Stimulated activated CD8-positive, alpha-beta memory T cell treated with anti-CD3 and anti-CD28 coated beads, Interleukin-12 subunit alpha, Interleukin-12 subunit beta, amount 100 ng/mL, for 24 hours (primary cell): ENCODE results near the gene CYP24A1.

ENCODE experiments used
- DNase-seq: peaks from one replicate; pipeline ENCODE4 v3.0.0-alpha.2; 2020; ENCODE audit errors: extremely low read depth

Gene CYP24A1

GRCh38 chr20:54156981-54157835 lies 16.6 kb downstream of the CYP24A1 start:
- no peak for DNase-seq

- DNase-seq, result no peak
Measured at GRCh38 chr20:54156522-54156921, 17.3 kb downstream of the CYP24A1 start.

DNA sequence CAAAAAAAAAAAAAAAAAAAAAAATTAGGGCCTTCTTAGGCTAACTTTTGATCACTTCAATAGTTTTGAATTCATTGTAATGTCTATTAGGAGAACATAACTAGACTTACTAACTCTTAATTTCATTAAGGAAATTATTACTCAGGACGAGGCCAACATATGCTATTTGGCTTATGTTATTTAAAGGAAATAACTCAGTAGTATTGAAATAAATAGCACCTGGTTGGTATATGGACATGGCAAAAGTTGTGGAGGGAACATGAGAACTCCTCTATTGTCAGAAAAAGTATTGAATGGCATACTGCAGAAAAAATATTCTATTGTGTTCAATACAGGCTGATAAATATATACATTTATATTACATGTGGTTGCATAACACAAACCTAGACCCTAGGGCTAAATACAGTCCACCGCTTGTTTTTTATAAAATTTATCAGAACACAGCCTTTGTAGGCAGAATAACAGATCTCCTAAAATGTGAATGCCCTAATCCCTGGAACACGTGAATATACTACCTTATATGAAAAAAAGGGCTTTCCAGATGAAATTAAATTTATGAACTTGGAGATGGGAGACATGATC lies 18.0 kb downstream of the CYP24A1 start:
- no peak for DNase-seq

GRCh38 chr20:54154439-54154838 lies 19.3 kb downstream of the CYP24A1 start:
- DNase-seq, result no peak

DNA sequence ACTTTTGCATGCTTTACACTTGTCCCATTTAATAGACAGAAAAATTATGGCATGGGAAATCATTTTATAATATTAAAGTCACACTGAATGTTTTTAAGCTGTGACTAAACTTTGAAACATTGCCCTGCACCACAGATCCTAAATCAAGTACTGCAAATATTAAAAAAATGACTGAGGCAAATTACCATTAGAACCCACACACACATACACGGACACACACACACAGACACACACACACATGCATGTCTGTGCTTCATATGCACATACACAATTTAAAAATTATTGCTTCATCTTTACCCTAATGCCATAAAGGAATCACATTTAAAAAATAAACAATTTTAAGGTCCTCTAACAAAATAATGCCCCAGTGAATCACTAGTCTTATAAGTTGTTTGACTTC lies 19.9 kb downstream of the CYP24A1 start:
- DNase-seq, result no peak

DNA sequence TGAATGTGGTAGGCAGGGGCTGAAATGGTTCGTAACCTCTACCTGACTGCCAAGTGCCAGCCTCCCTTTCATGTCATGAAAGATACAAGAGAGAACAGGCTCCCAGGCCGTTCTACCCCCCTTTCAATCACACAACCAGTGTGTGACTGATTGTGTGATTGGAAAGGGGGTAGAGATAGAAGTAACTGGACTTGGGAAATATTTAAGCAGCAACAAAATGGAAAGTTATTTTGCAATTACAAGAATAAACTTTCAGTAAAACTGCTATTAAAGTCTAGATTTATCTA lies 20.8 kb downstream of the CYP24A1 start:
- DNase-seq, result no peak

- DNase-seq, result no peak
Measured at GRCh38 chr20:54152227-54153040, 21.4 kb downstream of the CYP24A1 start.

DNA sequence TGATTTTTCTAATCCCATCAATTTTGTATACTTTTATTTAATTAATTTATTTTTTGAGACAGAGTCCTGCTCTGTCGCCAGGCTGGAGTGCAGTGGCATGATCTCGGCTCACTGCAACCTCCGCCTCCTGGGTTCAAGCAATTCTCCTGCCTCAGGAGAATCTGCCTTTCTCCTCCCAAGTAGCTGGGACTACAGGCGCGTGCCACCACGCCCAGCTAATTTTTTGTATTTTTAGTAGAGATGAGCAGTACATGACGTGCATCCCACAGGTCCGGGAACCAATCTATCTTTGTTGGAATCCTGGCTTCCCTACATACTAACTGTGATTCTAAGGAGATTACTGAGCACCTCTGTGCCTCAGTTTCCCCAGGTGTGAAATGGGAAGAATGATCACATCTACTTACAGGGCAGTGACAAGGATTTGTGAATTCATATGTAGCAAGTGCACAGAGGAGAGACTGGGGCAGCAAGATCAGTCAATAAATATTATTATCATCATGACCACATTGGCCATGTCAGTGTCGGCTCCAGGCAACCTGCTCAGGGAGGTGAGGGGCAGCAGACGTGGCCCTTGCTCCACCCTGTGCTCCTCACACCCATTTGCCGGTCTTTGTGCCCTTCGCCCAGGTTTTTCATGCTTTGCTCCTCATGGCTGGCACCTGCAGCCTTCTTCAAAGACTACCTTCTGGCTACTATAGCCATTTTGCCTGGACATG lies 22.1 kb downstream of the CYP24A1 start:
- DNase-seq, result no peak

GRCh38 chr20:54151075-54151439 lies 22.7 kb downstream of the CYP24A1 start:
- DNase-seq, result no peak

GRCh38 chr20:54149765-54150264 lies 24.0 kb downstream of the CYP24A1 start:
- DNase-seq, result no peak

DNA sequence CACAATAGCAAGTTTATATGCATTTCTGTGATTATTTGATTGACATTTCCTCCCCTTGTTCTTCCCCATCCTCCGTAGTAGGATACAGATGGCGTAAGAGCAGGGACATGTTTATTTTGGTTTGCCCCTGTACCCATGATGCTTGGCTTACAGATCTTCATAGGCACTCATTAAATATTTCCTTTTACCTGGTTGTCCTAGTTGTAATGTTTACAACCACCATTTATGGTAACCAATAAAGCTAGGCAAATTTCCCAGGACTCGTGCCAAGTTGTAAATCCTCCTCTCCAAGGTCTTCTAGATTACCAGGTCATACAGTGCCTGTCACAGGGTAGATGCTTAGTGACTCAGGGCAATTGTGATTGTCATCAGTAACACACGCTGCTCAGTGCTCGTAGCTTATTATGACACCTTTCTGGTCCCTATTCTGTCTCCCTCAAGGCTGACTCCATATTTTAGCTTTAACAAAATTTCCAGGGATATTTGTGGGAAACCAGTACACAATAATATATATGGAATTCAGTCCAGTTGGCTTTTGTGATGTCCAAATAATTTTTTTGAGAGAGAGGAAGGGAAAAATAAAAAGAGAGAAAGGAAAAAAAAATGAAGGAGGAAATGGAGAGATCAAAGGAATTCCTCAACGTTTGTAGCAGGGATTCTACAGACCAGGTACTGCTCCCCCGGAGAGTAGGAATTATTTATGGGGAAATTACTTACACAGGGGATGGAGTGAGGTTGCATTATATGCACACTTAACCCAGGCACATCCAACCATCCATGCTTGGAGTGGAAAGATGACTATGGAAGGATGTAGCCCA lies 24.6 kb downstream of the CYP24A1 start:
- no peak for DNase-seq

DNA sequence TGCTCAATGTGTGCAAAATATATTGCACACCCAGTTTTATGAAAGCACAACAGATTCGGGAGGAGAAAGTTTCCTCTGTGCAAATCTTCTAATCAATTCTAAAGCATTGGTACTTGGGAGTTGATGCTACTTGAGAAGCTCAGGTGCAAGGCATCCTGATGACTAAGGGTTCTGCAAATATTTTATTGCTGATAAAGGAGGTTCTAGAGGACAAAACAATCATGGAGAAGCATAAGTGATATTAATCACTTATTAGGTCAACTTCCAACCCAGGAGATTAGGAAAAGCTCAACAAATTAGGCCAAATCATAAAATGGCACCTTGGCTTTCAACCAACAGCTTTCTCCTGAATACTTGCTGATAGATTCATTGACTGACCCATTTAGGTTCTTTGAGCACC lies 27.1 kb downstream of the CYP24A1 start:
- no peak for DNase-seq

GRCh38 chr20:54144847-54145414 lies 28.9 kb downstream of the CYP24A1 start:
- no peak for DNase-seq

GRCh38 chr20:54140927-54141566 lies 32.7 kb downstream of the CYP24A1 start:
- no peak for DNase-seq

- DNase-seq, result no peak
Measured at GRCh38 chr20:54140486-54140885, 33.3 kb downstream of the CYP24A1 start.

DNA sequence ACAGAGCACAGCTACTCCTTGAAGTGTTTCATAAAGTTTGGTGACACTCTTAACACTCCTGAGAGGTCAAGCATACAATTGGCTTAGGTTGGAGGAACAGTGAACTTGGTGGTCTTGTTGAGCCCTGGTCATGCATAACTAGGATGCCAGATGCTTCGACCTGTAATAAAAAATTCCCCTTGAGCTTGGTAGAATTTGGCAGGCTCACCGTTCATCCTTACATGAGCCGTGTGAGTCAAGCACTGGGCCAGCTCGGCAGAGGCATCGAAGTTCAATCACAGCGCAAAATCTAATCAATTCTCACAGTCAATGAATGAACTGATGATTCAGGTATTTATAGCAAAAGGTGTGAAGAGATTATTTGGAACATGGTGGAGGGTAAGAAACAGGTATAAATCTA lies 33.7 kb downstream of the CYP24A1 start:
- DNase-seq, result no peak

DNA sequence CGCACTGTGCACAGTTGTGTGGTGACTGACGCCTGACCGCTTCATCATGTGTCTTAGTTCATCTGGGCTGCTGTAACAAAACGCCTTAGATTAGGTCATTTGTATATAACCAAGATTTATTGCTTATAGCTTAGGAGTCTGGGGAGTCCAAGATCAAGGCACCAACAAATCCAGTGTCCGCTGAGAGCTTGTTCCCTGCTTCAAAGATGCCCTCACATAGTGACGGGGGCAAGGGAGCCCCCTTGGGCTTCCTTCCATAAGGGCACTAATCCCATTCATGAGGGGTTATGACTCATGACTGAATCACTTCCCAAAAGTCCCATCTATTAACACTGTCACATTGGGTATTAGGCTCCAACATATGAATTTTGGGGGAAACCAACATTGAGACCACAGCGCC lies 34.6 kb downstream of the CYP24A1 start:
- no peak for DNase-seq

DNA sequence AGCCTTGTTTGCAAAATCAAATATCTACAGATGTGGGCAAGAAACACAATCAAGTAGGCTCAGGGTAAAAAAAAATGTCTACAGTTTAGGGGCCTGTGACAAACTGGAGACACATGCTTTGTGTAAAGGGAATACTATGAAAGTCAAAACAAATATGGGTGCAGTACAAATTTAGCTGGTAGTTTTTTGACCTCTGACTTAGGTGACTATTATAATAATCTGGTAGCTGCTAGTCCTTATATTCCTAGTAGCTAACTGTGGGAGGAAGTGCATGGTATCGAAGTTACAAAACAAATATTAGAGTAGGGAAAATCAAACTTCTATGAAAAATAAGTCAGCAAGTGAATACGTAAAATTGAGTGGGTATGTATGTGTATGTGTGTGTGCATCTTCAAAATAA lies 35.4 kb downstream of the CYP24A1 start:
- DNase-seq, result no peak

- no peak for DNase-seq
Measured at GRCh38 chr20:54137115-54137514, 36.7 kb downstream of the CYP24A1 start.

DNA sequence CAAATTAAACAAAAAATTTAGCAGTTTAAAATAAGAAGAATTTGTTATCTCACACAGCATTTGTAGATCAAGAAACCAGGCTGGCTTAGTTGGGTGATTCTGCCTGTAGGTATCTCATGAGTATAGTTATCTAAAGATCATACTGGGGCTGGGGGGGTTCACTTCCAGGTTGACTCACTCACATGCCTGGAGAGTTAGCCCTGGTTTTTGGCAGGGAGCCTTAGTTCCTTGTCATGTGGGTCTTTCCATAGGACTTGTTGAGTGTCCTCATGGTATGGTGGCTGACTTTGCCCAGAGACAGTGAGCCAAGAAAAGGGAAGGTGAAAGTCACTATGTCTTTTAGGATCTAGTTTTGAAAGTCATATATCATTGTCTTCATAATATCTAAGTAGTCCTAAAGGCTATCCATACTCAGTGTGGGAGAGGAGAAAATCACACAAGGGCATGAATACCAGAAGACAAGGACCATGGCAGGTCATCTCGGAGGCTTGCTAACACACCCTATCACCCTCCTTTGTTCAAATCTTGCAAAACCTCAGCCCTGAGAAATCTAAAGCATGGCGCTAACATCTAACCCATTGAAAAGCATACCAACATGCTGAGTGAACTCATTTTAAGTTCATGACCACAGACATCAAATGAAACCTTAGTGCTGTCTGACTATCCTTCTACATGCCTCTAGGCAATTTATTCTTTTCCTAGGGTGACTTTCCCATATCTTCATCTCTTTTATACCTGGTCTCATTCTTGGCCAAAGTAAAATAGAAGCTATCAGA lies 39.2 kb downstream of the CYP24A1 start:
- DNase-seq, result no peak
